H1 (cell line): ENCODE data around the gene HOXD4. TPM values are rescaled to one million over a fixed set of nuclear protein-coding genes. Genes with fewer than 3 reads are reported as not detected.

Experiments used
- BRCA1 ChIP-seq: IDR thresholded peaks from 2 replicates; pipeline ENCODE4 v1.6.1; 2012; ENCODE audit warnings: low read depth, low read length, improper control_type of control experiment
- CBX5 ChIP-seq: fragments of 300-800, 300-1000 bp; sonication (generic); IDR thresholded peaks from 2 replicates; pipeline ENCODE4 v1.7.1; 2016; ENCODE audit warnings: antibody characterized with exemption, low read length, low read depth
- EP300 ChIP-seq, 2 experiments: IDR thresholded peaks; 1 replicate in 1 of 2; 2 replicates in 1 of 2; pipeline ENCODE4 v1.6.1; 2011 to 2012; ENCODE audit warnings: low read depth in 2 of 2, low read length in 2 of 2, mild to moderate bottlenecking in 2 of 2, borderline replicate concordance in 1 of 2, inconsistent platforms in 1 of 2, moderate library complexity in 1 of 2
- GABPA ChIP-seq: IDR thresholded peaks from 2 replicates; pipeline ENCODE4 v1.6.1; 2011; ENCODE audit warnings: mild to moderate bottlenecking, low read length, moderate library complexity, borderline replicate concordance; ENCODE audit not compliant: insufficient read depth
- KDM5A ChIP-seq: fragments of 200-600 bp; IDR thresholded peaks from 2 replicates; pipeline ENCODE4 v1.7.1; 2012; ENCODE audit warnings: mild to moderate bottlenecking, low read length, inconsistent platforms, mixed read lengths
- NANOG ChIP-seq: IDR thresholded peaks from 2 replicates; pipeline ENCODE4 v1.6.1; 2011; ENCODE audit warnings: low read length, low read depth, mild to moderate bottlenecking, inconsistent platforms; ENCODE audit not compliant: insufficient read depth, poor library complexity, severe bottlenecking
- RBBP5 ChIP-seq: IDR thresholded peaks from 2 replicates; pipeline ENCODE4 v1.7.1; 2012; ENCODE audit warnings: low read depth, mild to moderate bottlenecking, inconsistent platforms, low read length, moderate library complexity, borderline replicate concordance
- RFX5 ChIP-seq: IDR thresholded peaks from 2 replicates; pipeline ENCODE4 v1.6.1; 2011; ENCODE audit warnings: low read depth, low read length, improper control_type of control experiment, borderline replicate concordance
- RNF2 ChIP-seq: fragments of 200-900, 300-1000 bp; sonication (generic); IDR thresholded peaks from 2 replicates; pipeline ENCODE4 v1.7.1; 2016; ENCODE audit warnings: borderline replicate concordance, low read depth, mild to moderate bottlenecking, antibody characterized with exemption, low read length; ENCODE audit not compliant: poor library complexity, severe bottlenecking; ENCODE audit errors: missing control alignments
- SIN3A ChIP-seq, 2 experiments: IDR thresholded peaks in 1 of 2; conservative IDR thresholded peaks in 1 of 2; 2 replicates each; pipeline ENCODE4 v1.6.1; 2011 to 2012; ENCODE audit warnings: low read length in 2 of 2, improper control_type of control experiment in 1 of 2, low read depth in 1 of 2, mild to moderate bottlenecking in 1 of 2
- TEAD4 ChIP-seq: IDR thresholded peaks from 2 replicates; pipeline ENCODE4 v1.6.1; 2012; ENCODE audit warnings: low read depth, low read length, inconsistent platforms, mixed read lengths
- polyA plus RNA-seq, 7 experiments: library from polyadenylated mRNA; depleted of rRNA in 3 of 7; stranded (reverse) in 5 of 7; unstranded in 2 of 7; fragments of >200 nt in 5 of 7; fragments of 200-250 nt in 2 of 7; gene quantifications; 1 replicate in 5 of 7; 2 replicates in 1 of 7; 4 replicates in 1 of 7; pipeline versions ENCODE4 v1.2.1 to v1.2.3, GENCODE V29; 2011 to 2013; ENCODE audit warnings: missing spikeins in 2 of 7, mixed read lengths in 2 of 7
- total RNA-seq: library from RNA; stranded (reverse); fragmentation: NEBNext Ultra II Directional; extraction: Animal tissue kit (Norgen Biotek cat#: 25700); gene quantifications from 2 replicates; pipeline ENCODE4 v1.2.1, GENCODE V29; 2021

The HOXD4 gene
- total and polyA plus RNA-seq, 2 of the 8 experiments (the other 6 are each of a cell fraction or from before 2014, with no cell fraction given), result not detected

- TF ChIP-seq RNF2 (peak; percentile 86), TEAD4 (no peak), NANOG (no peak), CBX5 (no peak), RBBP5 (no peak), BRCA1 (no peak), KDM5A (no peak), RFX5 (no peak), GABPA (no peak), EP300 (IDR thresholded peaks at IDR 0.05; ENCODE audit: borderline replicate concordance in 1 of 2, low read depth in 2 of 2, low read length in 2 of 2) (no peak), SIN3A (conservative IDR thresholded peaks at IDR 0.05 in 1 of 2, IDR thresholded peaks at IDR 0.05 in 1 of 2; ENCODE audit: low read depth in 1 of 2, low read length in 2 of 2) (no peak)
- TF ChIP-seq, all 59 proteins: peak for 13
Measured at GRCh38 chr2:176174824-176175708, 23.7 kb downstream of the HOXD4 start (continued).
